Ishikawa (cell line): ENCODE data around the gene IQCH.

Experiments
- CEBPB ChIP-seq: IDR thresholded peaks from 2 replicates; pipeline ENCODE4 v1.6.1; 2012
- CREB1 ChIP-seq: IDR thresholded peaks from 2 replicates; pipeline ENCODE4 v1.6.1; 2012; ENCODE audit warnings: low read depth
- EP300 ChIP-seq: IDR thresholded peaks from 2 replicates; pipeline ENCODE4 v1.6.1; 2012; ENCODE audit warnings: borderline replicate concordance
- FOXM1 ChIP-seq: IDR thresholded peaks from 2 replicates; pipeline ENCODE4 v1.6.1; 2012; ENCODE audit warnings: low read depth, borderline replicate concordance
- MAX ChIP-seq: IDR thresholded peaks from 2 replicates; pipeline ENCODE4 v1.6.1; 2012
- NFIC ChIP-seq: IDR thresholded peaks from 2 replicates; pipeline ENCODE4 v1.6.1; 2012
- RAD21 ChIP-seq: IDR thresholded peaks from 2 replicates; pipeline ENCODE4 v1.6.1; 2012; ENCODE audit warnings: low read depth
- REST ChIP-seq: IDR thresholded peaks from 2 replicates; pipeline ENCODE4 v1.6.1; 2012; ENCODE audit warnings: low read depth, mild to moderate bottlenecking
- TAF1 ChIP-seq: IDR thresholded peaks from 2 replicates; pipeline ENCODE4 v1.6.1; 2012; ENCODE audit warnings: low read depth, mild to moderate bottlenecking
- TCF12 ChIP-seq: IDR thresholded peaks from 2 replicates; pipeline ENCODE4 v1.6.1; 2012; ENCODE audit warnings: low read depth
- USF1 ChIP-seq: IDR thresholded peaks from 2 replicates; pipeline ENCODE4 v1.6.1; 2012
- YY1 ChIP-seq: IDR thresholded peaks from 2 replicates; pipeline ENCODE4 v1.6.1; 2012; ENCODE audit warnings: low read depth
- ZBTB7A ChIP-seq: IDR thresholded peaks from 2 replicates; pipeline ENCODE4 v1.6.1; 2012; ENCODE audit warnings: low read depth

- TF ChIP-seq TAF1 (no peak), REST (no peak), USF1 (no peak), ZBTB7A (no peak), EP300 (no peak), TCF12 (no peak), MAX (no peak), CREB1 (no peak), RAD21 (no peak), FOXM1 (no peak), YY1 (no peak), NFIC (no peak), CEBPB (no peak)
These were observed 140.5 kb downstream of the IQCH start for GRCh38 chr15:67394873-67395639.
